HG02763 (cell line): ENCODE measurements around the gene PRR5.
"Not testable (repeated sequence)": the region's sequence is repeated elsewhere in the genome, so short reads cannot be mapped to it uniquely, and the experiment has no call there.

ENCODE experiments used
- ATAC-seq: cut with Tn5 transposase; IDR thresholded peaks from one replicate; pipeline ENCODE4 v1.9.1; 2021; ENCODE audit warnings: mild to moderate bottlenecking, moderate library complexity; ENCODE audit not compliant: unreplicated experiment

PRR5 gene

GRCh38 chr22:44701824-44702478 lies at the start of gene PRR5:
Gene PRR5, plus strand, starts transcription at chr22:44702204. Its CDS starts 271 bp downstream, at chr22:44702475.
- ATAC-seq: peak; percentile 63

- ATAC-seq: not testable (repeated sequence)
These were observed 49.1 kb upstream of the PRR5 start for GRCh38 chr22:44652866-44653265.

- ATAC-seq: no peak
These were observed 43.6 kb upstream of the PRR5 start for GRCh38 chr22:44658311-44658953.

GRCh38 chr22:44659140-44659539 lies 42.9 kb upstream of the PRR5 start:
- no peak for ATAC-seq

- no peak for ATAC-seq
These were observed 41.8 kb upstream of the PRR5 start for GRCh38 chr22:44660051-44660830.

- ATAC-seq: no peak
These were observed 40.9 kb upstream of the PRR5 start for GRCh38 chr22:44661070-44661469.

- no peak for ATAC-seq
These were observed 40.1 kb upstream of the PRR5 start for GRCh38 chr22:44661659-44662569.

GRCh38 chr22:44663256-44663999 lies 38.6 kb upstream of the PRR5 start:
- no peak for ATAC-seq

GRCh38 chr22:44664149-44664548 lies 37.9 kb upstream of the PRR5 start:
- no peak for ATAC-seq

- ATAC-seq: no peak
These were observed 36.9 kb upstream of the PRR5 start for GRCh38 chr22:44665115-44665514.

- ATAC-seq: no peak
These were observed 35.8 kb upstream of the PRR5 start for GRCh38 chr22:44666207-44666585.

GRCh38 chr22:44667276-44667675 lies 34.7 kb upstream of the PRR5 start:
- no peak for ATAC-seq

- ATAC-seq: no peak
These were observed 34.2 kb upstream of the PRR5 start for GRCh38 chr22:44667829-44668189.

GRCh38 chr22:44668190-44668885 lies 33.7 kb upstream of the PRR5 start:
- ATAC-seq: no peak

GRCh38 chr22:44668886-44669521 lies 33.0 kb upstream of the PRR5 start:
- no peak for ATAC-seq

GRCh38 chr22:44669561-44669976 lies 32.4 kb upstream of the PRR5 start:
- ATAC-seq: no peak

- ATAC-seq: no peak
These were observed 31.6 kb upstream of the PRR5 start for GRCh38 chr22:44670220-44670988.

- no peak for ATAC-seq
These were observed 30.3 kb upstream of the PRR5 start for GRCh38 chr22:44671742-44672141.
